NCI-H524 (cell line): Measurements from ENCODE around the gene VPS33A.

Experiments used
- DNase-seq, 2 experiments: peaks; one replicate each; lab custom pipeline; 2025; lab: John Stamatoyannopoulos, UW

VPS33A gene

DNA sequence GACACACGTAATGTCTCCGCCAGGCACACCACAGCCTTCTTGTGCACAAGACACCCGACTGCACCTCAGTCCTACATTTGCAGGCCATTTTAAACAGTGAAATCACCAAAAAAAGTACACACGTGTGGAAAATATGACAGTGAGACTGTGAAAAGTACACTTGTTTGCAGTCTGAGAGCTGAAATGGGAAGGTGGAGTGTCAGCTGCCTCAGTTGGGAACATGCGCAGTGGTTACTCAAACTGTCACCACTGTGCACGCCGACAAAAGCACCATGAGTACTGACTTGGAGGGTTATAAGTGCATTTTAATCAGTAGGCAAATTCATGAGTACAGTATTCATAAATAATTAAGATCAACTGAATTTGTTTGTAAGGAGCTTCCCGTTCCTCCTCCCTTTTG is 15.8 kb downstream of the VPS33A start:
- DNase-seq: no peak

DNA sequence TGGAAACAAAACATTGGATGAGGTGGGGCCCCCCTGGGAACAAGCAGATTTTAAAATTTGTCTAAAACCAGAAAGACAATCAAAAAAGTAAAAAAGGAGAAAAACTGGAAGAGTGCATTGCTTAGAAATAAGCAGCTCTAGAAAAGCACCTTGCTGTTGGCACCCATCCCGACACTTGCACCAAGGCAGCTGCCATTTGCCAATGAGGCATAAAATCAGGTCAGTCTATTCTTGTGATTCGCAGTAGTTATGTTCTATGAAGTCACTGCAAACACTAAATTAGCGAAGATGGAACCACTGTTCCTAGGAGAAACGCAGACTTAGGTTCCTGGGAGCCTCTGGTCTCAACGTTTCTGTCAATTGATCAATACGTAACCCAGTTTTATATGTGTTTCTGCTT is 16.2 kb downstream of the VPS33A start:
- no peak for DNase-seq

DNA sequence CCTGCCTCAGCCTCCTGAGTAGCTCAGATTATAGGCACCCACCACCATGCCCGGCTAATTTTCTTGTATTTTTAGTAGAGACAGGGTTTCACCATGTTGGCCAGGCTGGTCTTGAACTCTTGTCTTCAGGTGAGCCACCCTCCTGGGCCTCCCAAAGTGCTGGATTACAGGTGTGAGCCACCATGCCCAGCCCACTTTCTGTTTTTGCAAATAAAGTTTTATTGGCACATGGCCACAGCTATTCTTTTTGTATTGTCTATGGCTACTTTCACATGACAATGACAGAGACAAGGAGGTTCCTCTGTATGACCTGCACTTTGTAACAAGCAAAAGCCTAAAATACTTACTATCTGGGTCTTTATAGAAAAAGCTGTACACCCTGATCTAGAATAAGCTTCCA is 20.7 kb downstream of the VPS33A start:
- DNase-seq: no peak

DNA sequence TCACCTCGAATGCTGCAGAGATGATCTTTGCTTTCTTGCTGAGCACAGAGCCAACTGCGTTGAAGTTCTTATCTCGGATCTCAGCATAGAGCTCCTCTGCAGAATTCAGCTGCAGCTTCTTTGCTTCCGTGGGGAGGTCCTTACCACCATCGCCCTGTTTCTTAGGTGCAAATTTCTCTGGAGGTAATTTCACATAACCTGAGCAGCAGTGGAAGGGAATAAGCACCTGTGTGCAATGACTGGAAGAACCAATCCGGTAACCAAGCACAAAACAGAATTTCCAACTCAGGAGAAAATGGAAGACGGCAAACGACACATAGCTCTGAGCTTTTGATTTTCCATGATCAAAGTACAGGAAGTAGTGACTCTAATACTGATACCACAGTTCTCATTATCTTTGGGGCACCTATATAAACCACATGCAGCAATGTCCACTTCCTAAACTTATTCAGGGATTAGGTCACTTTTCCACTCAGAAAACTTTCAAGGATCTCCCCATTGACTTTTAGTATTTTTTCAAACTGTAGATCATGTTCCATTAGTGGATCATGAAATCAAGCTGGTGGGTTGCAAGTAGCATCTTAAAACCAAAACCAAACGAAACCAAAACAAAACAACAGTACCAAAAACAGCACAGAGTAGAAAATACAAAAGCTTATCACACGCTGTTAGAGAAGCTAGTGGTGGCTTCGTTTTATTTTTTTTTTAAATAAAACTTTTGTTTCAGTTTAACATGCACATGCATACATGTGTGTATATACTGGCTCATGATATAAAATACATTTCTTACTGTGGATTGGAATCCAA is 21.5 kb downstream of the VPS33A start:
- DNase-seq: no peak

DNA sequence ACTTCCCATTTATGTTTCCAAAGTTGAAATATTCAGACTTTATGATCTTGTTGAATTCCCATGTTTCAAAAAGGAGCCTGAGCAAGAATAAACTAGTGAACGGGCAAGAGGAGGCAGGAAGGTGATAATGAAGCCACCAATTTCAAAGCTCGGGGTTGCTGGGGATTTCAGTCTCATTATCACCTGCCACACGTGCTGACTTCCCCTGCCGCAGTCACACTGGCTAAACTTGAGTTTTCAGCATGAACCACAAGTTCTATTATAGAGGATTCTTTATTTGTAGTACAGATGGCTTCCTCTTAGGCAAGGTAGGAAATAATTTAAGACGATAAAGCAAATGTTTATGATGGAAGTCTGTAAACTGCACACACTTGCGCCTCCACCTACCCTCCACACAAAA is 22.3 kb downstream of the VPS33A start:
- DNase-seq: no peak

DNA sequence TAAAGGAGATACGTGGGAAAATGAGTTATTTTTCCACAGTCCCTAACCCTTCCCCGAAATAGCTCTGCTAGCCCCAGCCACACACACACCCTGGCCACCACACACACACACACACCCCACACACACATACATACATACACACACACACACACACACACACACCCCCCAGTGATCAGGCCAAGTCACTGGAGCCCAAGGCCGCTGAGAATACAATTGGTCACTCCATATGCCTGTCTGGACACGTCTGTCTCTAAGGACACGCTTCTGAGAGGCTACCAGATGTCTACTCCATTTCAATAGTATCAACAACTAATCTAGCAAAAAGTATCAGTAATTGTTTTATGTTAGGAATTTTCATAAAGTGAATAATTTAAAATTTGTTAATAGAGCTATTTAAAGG is 27.4 kb downstream of the VPS33A start:
- peak in 1 of 2 experiments; percentile 4 for DNase-seq

DNA sequence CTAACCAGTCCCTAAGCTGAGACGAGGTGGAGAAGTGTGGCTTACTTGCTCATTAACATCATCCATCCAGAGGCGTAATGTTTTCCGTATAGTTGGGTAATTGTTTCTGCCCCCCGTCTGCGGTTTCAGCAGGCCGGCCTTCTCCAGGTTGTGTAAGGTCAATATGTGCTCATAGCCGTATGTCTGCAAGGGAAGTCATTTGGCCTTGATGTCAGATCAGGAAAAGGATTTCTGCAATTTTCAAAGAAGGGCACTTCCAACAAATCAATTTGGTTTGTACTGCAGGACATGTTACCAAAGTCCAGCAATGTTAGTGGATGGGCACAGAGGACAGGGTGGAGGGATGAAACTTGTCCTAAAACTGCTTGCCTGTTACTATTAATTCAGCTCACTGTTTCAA is 30.6 kb downstream of the VPS33A start:
- DNase-seq: no peak

DNA sequence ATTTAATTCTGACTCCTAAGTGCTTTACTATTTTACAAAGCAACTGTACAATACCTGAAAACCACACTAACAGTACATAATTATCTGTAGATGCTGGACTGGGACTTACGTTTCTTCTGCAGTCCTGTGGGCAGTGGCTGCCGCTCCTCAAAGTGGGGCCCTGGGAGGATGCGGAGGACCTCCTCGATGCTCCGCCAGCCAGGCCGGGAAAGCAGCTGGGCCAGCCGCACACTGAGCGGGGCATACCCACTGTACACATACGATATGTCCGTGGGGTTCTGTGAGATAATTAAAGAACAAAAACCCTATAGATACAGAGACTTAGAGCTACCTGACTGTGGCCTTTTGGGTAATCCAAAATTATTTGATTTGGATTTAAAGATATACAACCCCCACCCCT is 33.6 kb downstream of the VPS33A start:
- no peak for DNase-seq

DNA sequence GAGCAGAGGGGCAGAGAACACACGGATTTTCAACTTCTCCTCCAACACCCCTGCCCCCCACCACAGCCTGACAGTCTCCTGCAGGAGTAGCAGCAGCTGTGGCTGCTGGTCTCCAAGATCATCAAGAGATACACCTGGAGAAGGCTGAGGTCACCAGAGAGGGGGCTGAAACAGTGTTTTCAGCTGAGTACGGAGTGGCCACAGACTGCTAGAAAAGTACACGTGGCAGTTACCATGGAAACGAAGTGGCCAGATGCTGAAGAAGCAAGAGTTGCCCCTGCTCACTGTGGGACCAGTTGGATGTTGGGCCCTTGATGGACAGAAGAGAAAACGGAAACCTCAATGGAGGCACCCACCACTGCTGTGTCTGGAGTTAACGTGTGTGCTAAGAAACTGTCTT is 35.5 kb downstream of the VPS33A start:
- DNase-seq: no peak

DNA sequence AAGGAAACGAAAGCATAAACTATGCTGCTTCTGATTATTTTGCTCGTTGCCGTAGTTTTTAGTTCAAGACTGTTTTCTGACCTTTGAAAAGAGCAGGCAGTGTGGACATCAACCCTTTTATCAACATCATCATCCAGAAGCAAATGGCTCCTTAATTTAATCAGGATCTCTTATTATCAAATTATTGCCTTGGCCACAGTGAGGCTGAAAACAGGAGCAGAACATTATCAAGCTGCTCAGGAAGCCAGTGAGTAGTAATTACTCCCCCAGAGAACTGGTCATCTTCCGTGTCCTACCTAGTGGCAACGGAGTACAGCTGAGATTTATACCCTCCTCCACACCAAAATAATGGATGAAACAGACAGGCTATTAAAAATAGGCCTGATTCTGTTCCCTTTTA is 38.2 kb downstream of the VPS33A start:
- no peak for DNase-seq

DNA sequence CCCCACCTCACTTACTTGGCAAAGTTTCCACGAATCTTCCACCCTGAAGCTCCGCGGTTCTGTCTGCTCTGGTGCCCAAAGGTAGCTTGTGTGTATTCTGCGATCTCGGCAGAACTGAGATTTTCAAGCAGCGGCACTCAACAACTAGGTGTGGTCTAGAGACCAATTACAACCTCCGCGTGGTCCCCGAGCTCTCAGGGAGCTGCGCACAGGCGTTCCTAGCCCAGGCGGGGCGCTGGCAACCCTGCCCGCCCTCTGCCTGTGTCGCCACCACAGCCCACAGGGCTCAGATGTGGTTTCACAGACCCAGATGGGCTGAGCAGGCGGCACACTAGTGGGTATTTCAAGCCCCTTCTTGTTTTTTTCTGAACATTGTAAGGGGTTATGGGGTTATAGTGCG is 39.0 kb downstream of the VPS33A start:
- no peak for DNase-seq

DNA sequence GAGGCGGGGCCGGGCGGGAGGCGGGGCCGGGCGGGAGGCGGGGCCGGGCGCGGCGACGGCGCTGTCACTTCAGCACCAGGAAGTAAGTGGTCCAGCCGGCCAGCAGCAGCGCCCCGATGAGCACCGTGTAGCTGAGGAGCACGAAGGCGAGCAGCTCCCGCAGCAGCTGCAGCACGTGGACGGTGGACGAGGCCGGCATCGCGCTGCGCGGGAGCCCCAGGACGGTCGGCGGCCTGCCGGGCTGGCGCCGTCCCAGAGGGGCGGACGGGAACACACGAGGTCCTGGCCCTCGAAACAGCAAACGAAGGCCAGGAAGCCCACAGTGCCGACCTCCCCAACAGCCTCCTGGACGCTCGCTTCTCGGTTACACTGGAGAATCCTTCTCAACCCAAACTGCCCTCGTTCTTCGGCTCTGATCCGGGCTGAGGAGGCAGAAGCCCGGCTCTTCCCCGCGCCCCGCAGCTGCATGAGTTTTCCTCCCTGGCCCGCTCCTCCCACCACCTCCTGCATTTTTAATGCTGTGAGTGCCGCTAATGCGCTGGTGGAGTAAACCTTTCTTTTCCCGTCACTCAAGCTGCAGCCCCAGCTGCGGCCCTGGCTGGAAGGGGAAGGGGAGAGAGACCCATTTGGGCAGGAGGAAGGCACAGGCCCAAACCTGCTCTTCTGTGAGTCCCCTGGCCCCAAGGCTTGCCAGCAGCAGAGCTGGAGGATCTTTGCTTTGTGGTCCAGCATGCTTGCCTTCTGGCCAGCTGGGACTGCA is 39.7 kb downstream of the VPS33A start:
- DNase-seq: no peak

DNA sequence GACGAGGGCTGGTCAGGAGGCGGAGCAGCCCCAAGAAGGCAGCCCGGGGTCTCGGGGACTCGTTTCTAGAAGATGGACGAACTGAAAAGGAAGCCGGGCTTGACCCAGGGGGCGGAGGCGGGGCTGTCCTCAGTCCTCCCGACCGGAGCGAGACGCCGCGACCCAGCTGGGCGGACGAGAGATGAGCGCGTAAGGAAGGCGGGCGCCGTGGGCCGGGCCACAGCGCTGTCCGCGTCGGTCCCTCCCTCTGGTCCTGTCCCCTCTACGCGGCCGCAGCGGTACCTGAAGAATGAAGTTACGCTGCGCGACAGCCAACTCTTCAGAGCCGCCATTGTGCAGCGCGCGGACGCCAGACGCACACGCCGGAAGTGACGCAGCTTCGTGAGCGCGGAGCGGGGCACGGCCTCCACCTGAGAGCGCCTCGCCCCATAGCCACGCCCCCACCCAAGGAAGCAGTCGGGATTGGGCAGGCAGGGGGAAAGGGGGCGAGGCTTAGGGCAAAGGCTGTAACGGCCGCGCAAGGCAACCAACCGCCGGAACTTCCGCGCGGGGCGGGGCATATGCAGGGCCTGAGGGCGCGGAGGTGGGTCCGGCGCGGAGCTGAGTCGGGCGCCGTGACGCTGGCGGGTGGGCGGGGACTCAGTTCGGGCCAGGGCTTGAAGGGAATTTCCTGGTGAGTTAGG is 40.5 kb downstream of the VPS33A start, which contains the start of gene DIABLO:
TSS of gene DIABLO (minus strand) at position 370 of the 683 bp plus-strand sequence. CDS start at position 332, 38 bp downstream.
- DNase-seq: peak; percentile 98 to 99

DNA sequence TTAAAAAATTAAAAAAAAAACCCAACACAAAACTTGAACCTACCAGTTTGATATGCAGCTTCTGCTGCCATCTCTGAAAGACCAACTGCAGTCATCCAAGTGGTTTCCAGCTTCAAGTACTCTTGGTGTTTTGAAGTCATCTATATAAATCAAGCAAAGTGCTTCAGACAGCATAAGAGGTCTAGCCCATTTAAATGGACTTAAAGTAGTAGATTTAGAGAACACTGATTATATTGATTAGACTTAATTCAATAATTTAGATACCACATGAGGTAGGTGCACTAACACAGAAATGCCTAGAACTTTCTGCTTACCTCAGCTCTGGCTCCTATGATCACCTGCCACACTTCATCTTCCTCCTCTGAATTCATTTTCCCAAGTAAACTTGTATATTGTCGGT is 49.8 kb downstream of the VPS33A start:
- DNase-seq: no peak

DNA sequence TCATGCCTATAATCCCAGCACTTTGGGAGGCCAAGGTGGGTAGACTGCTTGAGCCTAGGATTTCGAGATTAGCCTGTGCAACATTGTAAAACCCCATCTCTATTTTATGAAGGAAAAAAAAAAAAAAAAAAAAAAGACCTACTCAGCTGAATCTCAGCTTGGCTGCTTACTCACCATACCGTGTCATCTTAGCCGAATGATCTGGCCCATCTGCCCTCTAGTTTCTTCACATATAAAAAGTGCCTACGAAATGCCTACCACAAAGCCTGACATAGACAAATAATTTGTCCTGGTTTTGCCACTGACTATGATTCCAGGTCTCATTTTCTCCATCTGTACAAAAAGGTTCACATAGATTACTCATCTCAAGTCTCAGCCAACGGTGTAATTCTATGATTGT is 50.5 kb downstream of the VPS33A start:
- DNase-seq: no peak

DNA sequence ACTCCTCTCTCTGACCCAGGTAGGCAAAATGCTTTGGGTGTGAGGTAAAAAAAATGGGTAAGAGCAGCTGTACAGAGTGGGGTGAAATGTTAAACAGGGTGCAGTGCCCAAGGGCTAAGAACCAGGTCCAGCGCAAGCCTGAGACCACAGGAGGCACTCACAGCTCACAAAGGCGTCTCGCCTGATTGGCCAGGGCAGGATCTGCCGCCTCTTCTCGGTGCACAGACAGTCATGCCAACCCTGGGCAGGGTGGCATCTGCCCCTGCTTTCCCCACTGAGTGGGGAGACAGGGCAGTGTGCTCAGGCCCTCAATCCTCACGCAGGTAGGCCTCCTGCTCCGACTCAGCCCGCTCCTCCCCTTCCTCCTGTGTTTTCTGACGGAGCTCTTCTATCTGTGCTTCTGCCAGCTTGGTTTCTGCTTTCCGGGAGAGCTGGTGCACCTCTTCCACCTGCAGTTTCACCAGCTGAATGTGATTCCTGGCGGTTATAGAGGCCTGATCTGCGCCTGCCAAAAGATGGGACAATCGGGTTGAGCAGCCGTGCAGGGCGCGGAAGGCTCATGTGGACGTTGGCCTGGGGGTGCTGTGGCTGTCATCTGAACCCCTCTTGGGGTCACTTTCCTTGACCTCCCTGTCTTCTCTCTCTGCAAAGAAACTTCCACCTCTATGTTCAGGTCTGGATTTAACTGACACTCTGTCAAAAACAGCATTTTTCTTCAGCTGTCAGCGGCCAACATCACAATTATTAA is 58.0 kb downstream of the VPS33A start:
- DNase-seq: no peak

DNA sequence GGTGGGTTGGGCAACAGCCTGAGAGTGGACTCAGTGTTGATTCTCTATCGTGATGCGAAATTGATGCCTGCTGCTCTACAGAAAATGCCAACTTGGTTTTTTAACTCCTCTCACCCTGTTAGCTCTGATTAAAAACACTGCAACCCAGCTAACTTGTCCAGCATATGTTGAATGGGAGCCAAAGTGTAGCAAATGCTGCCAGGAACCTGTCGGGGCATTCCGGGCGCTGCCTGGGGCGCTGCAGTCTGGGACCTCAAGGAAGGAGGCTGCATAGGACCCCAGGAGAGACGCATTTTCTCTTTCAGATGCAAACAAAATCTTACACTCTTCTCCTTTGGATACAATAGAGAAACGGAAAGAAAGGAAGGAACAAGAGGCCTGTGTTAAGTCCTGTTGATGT is 58.9 kb downstream of the VPS33A start:
- no peak for DNase-seq

DNA sequence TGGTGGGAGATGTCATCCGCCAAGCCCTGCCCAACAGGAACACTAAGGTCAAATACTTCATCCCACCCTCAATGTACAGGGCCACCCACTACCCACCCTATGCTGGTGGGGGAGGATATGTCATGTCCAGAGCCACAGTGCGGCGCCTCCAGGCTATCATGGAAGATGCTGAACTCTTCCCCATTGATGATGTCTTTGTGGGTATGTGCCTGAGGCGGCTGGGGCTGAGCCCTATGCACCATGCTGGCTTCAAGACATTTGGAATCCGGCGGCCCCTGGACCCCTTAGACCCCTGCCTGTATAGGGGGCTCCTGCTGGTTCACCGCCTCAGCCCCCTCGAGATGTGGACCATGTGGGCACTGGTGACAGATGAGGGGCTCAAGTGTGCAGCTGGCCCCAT is 59.3 kb downstream of the VPS33A start:
- DNase-seq: no peak

DNA sequence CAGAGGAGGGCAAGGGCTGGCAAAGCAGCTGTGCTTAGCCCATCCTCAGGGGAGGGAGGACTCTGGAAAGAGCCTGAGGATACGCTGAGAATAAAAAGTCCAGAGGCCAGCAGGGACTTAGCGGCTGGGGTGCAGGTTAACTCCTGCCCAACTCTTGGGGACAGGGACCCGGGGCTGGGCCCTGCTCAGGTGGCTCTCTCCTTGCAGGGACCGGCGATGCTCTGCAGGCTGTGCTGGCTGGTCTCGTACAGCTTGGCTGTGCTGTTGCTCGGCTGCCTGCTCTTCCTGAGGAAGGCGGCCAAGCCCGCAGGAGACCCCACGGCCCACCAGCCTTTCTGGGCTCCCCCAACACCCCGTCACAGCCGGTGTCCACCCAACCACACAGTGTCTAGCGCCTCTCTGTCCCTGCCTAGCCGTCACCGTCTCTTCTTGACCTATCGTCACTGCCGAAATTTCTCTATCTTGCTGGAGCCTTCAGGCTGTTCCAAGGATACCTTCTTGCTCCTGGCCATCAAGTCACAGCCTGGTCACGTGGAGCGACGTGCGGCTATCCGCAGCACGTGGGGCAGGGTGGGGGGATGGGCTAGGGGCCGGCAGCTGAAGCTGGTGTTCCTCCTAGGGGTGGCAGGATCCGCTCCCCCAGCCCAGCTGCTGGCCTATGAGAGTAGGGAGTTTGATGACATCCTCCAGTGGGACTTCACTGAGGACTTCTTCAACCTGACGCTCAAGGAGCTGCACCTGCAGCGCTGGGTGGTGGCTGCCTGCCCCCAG is 60.0 kb downstream of the VPS33A start:
- no peak for DNase-seq

DNA sequence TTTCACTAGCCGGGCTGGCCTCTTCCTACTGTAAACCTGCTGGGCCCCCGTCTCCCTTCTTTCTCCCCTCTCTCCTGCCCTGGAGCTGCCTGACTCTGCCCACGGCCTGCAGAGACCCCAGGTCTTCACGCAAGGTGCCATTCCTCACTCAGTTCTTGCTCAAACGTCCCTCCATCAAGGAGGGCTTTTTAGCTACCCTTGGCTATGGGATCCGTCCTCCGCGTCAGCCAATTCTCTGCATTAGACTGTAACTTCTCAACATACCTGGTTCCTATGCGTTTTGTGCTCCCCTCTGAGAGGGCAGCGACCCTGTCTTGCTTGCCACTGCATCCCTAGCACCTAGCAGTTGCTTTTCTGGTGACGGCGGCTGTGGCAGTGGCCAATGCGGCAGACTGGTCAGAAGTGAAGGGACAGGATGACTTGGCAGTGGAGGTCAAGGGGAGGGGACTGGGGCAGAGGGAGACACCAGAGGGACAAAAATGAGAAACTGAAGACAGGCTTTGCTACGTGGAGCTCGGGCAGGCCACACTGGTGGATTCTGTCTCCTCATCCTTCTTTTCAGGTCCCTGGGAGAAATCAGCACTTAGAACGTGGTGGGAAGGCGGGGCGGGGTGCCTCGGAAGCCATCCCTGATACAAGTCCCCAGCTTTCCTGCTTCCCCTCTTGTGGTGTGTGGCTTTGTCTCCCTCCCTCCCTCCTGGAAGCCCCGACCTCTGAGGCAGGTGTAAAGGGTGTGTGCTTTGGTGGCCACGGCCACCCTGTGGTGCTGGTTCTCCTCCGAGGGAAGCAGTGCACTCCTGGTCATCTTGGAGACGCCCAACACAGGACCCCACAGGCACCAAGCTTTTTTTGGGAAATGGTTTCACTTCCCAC is 61.0 kb downstream of the VPS33A start:
- DNase-seq: no peak
